Measurements from ENCODE around the gene RHBG.
"Not testable (repeated sequence)": the region's sequence is repeated elsewhere in the genome, so short reads cannot be mapped to it uniquely, and the experiment has no call there.

Gene RHBG

DNA sequence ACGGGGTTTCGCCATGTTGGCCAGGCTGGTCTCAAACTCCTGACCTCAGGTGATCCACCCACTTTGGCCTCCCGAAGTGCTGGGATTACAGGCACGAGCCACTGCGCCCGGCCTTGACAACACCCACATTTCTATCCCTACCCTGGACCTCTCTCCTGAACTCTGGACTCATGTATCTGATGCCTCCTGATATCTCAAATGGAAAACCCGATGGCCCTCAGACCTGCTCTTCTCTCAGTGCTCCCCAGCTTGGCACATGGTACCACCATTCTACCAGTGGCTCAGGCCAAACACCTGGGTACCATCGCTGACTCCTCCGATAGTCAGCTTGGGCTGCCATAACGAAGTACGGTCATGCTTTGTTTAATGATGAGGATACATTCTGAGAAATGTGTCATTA is 8.5 kb upstream of the RHBG start:
- DNase-seq (ENCODE audit: low spot score): no peak

DNA sequence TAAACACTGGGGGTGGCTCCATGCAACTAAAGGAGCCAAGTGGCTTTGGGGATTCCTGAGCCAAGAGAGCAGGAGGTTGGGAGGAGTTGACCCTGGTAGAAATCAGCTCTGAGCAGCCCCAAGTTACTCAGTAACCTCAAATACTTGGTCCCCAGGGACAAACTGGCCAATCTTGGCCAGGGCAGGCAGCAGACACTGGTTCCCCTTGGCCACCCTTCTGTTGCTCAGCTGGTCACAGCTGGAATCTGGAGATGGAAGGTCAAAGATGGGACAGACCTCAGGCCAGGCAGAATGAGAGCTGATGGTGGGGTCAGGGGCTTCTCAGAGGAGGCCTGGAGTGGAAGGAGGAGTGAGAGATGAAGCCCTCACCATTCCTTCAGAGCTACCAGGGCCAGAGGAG is 3.3 kb upstream of the RHBG start:
- DNase-seq (ENCODE audit: low spot score): no peak
- FAIRE-seq: no peak

More for the DNA sequence above, 8.5 kb upstream of the RHBG start:
- FAIRE-seq: no peak

DNA sequence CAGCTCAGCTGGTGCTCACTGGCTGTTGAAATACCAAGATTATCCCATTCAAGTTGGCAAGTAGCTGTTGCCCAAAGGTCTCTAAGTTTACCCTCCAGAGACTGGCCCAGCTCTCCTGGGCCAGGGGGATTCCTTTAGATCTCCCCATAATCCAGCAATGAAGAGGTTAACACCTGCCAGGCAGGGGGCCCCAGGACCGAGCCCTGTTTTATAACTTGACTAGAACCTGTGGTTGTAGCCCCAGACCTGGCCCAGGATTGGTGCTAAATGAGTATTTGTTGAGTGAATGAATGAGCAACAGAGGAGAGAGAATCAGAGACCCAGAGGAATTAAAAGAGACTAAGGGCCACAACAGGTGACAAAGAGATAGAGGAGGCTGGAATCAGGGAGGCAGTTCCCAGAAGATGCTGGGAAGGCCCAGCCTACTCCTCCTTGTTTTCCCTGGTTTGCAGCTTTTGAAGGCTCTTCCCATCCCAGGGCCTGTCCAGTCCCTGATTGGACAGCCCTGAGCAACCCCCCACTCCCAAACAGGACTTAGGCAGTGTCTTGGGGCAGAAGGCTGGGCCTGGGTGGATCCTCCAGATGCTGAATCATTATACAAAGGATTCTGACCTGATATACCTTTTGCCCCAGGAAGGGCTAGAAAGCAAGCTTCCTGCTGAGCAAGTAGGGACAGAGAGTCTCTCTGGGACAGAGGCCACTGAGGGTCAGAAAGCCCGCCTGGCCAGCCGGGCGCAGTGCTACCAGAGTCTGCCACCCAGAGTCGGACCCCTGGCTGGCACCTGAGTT is 2.4 kb upstream of the RHBG start:
- DNase-seq (ENCODE audit: low spot score) (no peak), FAIRE-seq (no peak)

DNA sequence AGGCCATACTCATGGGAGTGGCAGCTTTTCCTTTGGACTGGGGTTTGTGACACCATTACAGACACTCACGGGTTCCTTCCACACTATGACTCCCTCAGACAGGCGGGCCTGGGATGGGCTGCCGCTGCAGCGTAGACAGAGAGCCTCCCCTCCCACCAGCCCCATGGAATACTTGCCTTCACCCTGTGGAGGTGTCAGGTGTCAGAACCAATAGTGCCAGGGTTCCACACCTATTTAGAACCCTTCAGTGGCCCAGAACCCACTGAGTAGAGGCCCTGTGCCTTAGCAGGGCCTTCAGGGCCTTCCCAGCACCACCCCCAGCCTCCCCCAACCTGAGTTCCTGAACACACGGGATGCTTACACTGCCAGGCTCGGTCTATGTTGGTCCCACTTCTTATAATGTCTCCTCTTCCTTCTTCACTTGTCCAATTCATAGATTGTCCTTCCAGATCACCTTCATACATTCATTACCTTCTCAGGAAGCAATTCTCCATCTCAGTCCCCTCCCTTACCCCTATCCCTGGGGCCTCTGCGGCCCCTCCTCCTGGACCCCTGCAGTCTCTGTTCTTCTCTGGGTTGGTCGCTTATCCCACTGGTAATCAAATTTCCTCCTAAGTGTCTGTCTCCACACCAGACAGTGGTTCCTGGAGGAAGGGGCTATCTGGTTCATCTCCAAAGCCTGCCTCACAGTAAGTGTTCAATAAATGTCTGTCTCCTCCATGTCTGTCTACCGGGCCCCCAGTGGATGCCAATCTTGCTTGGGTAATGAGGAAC is 1.4 kb upstream of the RHBG start:
- DNase-seq (ENCODE audit: low spot score): no peak
- FAIRE-seq: no peak

DNA sequence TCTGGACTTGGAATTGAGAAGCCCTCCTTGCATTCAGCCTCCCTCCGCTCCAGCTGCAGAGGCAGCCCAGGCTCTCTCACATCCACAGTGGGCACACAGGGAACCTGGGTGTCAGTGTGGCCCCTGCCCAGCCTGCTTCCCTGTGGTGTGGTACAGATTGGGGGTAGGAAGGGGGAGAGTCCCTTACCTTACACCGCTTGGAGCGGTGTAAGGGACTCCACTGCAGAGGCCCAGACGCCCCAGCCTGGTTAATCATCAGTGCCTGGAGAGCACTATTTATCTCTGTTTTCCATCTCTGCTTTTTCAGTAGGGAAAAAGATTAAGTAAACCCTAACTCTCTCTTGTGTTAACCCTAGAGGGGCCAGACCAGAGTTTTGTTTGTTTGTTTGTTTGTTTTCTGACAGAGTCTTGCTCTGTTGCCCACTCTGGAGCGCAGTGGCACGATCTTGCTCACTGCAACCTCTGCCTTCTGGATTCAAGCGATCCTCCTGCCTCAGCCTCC is 803 bp upstream of the RHBG start:
- DNase-seq (ENCODE audit: low spot score) (no peak), FAIRE-seq (no peak)

DNA sequence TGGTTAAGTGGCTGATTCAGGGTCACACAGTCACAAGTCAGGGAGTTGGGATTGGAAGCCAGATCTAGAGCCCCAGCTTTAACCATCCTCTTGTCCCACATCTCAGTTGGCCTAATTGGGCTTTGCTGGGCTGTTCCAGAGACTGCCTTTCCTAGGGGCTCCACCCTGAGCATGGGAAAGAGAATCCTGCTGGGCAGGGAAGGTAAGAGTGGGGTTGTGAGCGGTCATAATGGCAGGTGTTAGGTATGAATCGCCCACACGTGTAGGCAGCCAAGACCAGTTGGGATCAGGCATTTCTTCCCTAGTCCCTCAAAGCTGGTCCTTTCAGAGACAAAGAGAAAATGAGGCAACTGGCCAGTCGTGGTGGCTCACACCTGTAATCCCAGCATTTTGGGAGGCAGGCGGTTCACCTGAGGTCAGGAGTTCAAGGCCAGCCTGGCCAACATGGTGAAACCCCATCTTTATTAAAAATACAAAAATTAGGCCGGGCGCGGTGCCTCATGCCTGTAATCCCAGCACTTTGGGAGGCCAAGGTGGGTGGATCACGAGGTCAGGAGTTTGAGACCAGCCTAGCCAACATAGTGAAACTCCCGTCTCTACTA is 775 bp downstream of the RHBG start:
- FAIRE-seq; DNase-seq (ENCODE audit: low spot score): not testable (repeated sequence)

DNA sequence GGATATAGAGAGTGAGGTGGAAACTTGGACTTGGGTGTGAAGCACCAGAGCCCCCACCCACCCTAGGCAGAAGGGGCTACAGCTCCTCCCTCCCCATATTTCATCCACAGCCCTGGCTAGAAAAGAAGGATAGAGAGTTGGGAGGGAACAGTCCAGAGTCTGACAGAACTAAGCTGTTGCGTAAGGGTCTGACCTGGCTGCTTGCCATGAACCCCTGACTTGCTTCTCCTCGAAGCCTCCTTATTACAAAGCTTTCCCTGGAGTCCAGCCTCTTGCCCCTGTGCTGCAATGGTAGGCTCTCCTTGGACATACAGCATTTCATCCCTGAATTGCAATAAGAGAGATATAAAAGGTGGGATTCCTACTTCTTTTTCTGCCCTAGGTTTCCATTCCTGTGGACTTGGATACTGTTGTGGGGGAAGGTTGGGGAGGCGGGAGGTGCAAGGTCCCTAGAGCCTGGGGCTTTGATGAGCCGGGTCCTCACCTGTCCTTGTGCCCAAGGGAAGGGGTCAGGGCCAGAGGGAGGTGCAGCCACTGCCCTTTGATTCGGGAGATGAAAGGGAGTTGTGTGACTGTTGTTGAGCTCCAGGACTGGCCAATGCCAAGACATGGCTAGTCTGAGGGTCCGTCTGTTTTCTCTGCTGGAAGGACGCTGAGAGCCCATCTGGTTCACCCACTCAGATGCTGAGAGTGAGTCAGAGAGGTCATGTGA is 2.7 kb downstream of the RHBG start:
- FAIRE-seq: no peak
- no peak for DNase-seq (ENCODE audit: low spot score)

DNA sequence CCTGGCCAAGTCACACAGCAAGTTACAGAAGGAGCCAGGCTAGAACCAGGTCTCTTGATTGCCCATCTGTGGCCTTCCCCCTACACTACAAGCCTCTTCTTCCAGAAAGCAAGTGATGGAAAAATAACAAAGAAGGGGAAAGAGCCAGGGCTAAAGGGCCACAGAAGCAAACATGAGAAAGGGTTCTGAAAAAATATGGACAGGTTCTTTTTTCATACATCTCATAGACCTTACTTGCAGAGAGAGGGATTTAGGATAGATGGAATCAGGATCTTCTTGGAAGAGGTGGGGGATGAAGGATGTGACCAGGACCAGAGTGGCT is 3.2 kb downstream of the RHBG start:
- no peak for FAIRE-seq

DNA sequence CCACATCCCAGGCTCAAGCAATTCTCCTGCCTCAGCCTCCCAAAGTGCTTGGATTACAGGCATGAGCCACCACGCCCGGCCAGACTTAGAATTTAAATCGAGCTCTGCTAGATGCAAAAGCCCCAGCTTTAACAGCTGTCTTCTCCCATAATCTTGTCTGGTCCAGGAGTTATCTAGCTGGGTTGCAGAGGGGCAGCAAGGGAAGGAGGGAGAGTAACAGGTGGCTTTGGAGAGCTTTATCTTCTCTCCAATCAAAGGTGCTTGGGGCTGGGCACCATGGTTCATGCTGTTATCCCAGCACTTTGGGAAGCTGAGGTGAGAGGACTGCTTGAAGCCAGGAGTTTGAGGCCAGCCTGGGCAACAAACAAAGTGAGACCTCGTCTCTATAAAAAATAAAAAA is 3.9 kb downstream of the RHBG start:
- DNase-seq (ENCODE audit: low spot score) (no peak), FAIRE-seq (no peak)

More for the DNA sequence above, 3.2 kb downstream of the RHBG start:
- no peak for DNase-seq (ENCODE audit: low spot score)

DNA sequence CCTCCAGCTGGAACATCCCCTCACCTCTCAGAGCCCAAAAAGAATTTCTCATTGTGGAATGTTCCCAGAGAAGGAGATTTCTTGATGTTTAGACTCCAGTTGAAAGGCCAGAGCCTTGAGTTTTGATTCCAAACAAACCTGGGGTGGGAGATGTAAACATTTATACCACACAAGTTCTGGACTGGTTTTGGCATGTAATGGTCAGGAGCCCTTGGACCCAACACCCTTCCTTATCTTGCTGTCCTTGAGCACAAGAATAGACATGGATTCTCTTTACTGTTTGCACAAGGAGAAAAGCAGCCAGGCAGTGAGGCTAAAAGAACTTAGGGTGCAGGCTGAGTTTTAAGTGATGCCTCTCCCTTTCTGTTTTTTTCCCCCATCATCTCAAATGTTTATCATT is 4.5 kb downstream of the RHBG start:
- FAIRE-seq (no peak), DNase-seq (ENCODE audit: low spot score) (no peak)

DNA sequence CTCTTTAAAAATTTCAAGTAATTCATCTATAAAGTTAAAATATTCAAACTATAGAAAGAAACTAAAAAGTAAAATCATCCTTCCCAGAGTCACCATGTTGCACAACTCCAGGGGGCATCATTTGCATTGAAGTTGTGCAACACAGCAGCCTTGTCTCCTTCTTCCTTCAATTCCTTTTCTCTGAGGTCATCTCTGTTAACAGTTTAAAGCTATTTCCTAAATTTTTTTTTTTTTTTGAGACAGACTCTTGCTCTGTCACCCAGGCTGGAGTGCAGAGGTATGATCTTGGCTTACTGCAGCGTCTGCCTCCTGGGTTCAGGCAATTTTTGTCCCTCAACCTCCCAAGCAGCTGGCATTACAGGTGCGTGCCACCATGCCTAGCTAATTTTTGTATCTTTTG is 7.1 kb downstream of the RHBG start:
- FAIRE-seq: no peak
- no peak for DNase-seq (ENCODE audit: low spot score)

DNA sequence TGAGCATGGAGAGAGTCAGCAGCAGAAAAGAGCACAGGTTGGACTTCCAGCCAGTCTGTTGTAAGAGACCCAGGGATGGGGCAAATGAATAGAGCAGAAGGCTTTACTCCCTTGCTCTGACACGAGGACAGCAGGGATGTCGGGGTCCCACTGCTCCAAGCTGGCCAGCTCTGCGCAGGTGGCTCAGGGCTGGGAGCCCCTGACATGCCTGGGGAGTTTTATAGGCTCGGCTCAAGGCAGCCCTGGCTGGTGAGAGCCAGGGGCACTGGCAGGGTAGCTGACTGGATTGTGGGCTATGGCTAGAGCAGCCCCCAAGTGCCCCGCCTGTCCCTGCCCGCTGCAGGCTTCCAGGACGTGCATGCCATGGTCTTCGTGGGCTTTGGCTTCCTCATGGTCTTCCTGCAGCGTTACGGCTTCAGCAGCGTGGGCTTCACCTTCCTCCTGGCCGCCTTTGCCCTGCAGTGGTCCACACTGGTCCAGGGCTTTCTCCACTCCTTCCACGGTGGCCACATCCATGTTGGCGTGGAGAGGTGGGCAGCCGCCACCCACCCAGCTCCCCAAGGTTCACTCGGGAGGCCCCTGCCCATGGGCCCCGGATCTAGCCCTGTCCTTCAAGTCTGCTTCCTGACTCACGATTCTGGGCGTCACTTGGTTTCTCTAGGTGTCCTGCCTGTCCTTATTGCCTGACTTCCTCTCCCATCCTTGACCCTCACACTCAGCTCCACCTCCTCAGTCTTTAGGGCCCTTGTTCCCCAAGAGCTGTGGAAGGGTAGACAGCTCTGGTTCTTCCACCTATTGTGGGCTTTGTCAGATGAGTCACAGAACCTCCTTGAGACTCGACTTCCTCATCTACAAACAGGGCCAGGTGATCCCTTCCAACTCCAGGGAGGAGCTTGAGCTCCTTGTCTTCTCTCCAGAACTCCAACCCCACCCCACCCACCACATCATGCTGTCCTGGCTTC is 8.2 kb downstream of the RHBG start:
- no peak for FAIRE-seq
- no peak for DNase-seq (ENCODE audit: low spot score)

DNA sequence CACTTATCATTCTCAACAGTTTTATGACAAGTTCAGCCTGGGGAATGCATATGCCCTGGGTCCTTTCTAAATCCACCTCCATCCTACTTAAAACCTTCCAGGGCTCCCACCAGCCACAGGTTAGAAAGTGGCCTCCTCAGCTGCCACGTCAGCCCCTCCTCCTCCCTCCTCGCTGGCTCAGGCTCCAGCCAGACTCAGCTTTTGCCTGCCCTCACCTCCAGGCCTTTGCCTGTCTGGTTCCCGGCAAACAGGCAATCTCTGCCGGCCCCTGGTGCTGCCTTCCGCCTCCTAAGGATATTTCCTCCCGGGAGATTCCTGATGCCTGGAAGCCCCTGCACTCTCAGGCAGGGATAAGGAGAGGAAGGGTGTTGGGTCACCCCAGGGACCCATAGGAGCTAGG is 9.5 kb downstream of the RHBG start:
- DNase-seq (ENCODE audit: low spot score) (no peak), FAIRE-seq (no peak)

DNA sequence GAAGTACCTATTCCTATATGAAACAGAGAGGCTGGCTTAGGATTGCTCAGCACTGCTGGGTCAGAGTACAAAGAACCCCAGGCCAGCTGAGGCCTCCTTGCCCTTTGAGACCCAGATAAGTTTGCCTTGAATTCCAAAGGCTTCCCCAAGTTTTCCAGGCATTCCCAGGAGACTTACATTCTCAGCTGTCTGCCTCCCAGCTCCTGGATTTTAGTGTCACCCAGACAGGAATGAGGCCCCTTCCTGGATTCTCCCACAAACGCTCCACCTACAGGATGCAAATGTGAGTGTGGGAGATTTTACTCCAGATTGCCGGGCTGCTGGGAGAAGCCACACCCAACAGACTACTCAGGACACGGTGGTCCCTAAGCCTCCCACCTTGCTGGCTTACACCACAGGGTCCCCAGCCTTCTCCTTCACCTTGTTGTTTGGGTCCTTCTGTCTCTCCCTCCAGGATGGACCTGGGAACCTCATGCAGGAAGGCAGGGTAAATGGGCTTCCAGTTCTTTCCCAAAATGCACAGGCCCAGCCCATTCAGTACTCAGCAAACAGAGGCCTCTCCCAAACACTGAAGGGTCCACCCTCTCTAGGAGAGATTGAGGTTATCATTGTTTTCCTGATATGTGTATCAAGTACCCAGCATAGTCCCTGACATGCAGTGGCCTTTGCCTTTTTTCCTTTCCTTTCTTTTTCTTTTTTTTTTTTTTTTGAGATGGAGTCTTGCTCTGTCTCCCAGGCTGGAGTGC is 10.6 kb downstream of the RHBG start:
- DNase-seq (ENCODE audit: low spot score) (peak; percentile 44), FAIRE-seq (no peak)

DNA sequence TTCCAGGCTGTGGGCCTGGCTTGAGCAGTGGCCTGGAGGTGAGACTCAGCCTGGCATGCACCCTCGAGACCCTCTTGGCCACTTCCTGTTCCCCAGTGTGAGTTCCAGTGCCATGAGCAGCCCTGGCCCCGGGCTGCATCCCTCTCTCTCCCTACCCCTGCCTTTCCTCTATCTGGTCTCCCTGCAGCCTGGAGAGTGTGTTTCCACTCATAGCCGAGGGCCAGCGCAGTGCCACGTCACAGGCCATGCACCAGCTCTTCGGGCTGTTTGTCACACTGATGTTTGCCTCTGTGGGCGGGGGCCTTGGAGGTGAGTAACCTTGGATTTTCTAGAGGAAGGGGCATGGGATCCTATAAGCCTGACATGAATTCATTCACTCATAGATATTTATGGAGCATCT is 13.6 kb downstream of the RHBG start:
- FAIRE-seq (no peak), DNase-seq (ENCODE audit: low spot score) (no peak)

DNA sequence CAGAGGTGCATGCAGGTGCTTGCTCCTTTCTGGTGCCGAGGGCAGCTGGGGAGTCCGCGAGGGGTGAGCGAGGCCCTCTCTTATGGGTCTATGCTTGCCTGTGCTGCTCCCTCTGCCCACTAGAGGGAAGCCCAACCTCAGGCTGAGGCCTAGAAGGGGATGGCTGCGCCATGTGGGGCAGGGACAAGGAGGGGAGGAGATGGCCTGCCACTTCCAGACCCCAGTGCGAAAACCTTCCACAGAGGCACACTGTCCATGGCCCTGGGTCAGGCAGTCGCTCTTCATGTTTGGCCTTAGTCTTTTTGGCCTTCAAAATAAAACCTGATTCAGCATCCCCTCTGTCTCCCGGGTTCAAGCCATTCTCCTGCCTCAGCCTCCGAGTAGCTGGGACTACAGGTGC is 14.0 kb downstream of the RHBG start:
- FAIRE-seq (no peak), DNase-seq (ENCODE audit: low spot score) (peak; percentile 80)

DNA sequence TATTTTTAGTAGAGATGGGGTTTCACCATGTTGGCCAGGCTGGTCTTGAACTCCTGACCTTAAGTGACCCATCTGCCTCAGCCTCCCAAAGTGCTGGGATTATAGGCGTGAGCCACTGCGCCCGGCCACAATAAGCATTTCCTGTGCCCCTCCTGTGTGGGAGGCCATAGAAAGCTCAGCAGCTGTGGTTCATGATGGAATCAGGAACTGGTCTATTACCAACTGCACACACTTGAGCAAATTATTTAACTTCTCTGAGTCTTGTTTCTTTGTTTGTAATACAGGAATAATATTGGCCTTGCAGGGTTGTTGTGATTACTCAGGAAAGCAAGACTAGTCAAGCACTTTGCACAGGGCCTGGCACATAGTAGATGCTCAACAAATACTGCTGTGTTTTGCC is 15.0 kb downstream of the RHBG start:
- DNase-seq (ENCODE audit: low spot score): no peak
- FAIRE-seq: no peak

DNA sequence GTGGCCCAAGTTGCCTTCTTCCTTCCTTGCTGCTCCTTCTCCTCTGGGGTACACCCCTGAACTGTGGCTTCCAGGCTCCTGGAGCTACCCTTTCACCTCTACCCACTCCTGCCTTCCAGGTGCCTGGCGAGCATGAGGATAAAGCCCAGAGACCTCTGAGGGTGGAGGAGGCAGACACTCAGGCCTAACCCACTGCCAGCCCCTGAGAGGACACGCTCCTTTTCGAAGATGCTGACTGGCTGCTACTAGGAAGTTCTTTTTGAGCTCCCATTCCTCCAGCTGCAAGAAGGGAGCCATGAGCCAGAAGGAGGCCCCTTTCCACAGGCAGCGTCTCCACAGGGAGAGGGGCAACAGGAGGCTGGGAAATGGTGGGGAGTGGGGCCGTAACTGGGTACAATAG is 15.6 kb downstream of the RHBG start:
- FAIRE-seq: no peak
- DNase-seq (ENCODE audit: low spot score): no peak

DNA sequence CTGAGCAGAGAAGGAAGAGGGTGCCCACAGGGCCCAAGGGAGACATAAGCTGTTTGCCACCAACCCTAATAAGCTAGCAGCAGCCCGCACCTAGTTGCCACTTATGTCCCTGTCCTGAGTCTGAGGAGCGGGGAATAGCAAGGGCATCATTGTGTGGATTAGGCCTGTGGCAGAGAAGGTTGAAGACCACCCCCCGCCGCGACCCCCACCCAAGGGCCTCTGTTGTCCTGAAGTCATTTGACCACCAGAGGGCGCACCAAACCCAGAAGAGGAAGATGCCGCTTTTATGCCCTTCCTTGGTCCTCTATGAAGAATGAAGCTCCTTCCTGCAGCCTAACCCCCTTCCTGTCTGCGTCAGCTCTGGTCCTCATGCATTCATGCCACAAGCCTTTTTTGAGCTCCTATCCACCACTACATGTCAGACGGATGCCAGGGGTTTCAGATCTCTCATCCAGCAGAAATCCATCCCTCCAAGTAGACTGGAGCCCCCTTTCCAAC is 16.6 kb downstream of the RHBG start:
- FAIRE-seq: no peak
- peak; percentile 76 for DNase-seq (ENCODE audit: low spot score)
